Neural progenitor cell (in vitro differentiated cells): ENCODE results near the gene AGAP3.

ENCODE experiments used
- EZH2 ChIP-seq: fragments of 200-600 bp; sonication (generic); IDR thresholded peaks from 2 replicates; pipeline ENCODE4 v1.6.1; 2017; ENCODE audit warnings: antibody characterized with exemption, mild to moderate bottlenecking, moderate library complexity
- TF ChIP-seq, protein P1 (sequence below): fragments of 200-600 bp; sonication (generic); IDR thresholded peaks from 2 replicates; pipeline ENCODE4 v1.5.1; 2017; ENCODE audit warnings: antibody characterized with exemption, mild to moderate bottlenecking

DNA sequence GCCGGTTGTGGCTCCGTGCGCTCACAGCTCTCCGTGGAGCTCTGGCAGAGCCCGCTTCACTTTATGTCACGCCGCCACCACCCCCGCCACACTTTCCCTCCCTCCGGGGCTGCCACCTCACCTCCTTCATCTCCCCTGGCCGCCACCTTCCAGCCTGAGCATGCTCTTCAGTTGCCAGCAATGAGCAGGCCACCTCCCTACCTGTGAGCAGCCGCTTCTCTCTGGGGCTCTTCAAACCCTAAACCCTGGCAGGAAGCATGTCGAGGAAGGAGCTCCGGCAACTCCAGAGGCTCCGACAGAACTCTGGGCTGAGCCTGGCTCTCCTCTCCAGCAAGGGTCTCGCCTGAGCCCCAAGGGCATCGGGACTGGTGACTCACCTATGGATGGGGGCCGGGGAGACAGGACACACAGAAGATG lies 44.5 kb downstream of the AGAP3 start:
- TF ChIP-seq, protein P1, sequence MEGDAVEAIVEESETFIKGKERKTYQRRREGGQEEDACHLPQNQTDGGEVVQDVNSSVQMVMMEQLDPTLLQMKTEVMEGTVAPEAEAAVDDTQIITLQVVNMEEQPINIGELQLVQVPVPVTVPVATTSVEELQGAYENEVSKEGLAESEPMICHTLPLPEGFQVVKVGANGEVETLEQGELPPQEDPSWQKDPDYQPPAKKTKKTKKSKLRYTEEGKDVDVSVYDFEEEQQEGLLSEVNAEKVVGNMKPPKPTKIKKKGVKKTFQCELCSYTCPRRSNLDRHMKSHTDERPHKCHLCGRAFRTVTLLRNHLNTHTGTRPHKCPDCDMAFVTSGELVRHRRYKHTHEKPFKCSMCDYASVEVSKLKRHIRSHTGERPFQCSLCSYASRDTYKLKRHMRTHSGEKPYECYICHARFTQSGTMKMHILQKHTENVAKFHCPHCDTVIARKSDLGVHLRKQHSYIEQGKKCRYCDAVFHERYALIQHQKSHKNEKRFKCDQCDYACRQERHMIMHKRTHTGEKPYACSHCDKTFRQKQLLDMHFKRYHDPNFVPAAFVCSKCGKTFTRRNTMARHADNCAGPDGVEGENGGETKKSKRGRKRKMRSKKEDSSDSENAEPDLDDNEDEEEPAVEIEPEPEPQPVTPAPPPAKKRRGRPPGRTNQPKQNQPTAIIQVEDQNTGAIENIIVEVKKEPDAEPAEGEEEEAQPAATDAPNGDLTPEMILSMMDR, result no peak
- TF ChIP-seq EZH2, result no peak
